Breast epithelium (tissue), 3 donors: ENCODE data around the gene XRCC2.
A peak's percentile ranks its signal among the peaks of the same experiment; 100 is the strongest.

ENCODE experiments used
- POLR2A ChIP-seq: fragments of 450-650 bp; IDR thresholded peaks from one replicate; pipeline ENCODE4 v1.6.1; 2016; ENCODE audit warnings: antibody characterized with exemption, mild to moderate bottlenecking, moderate library complexity
- TF ChIP-seq, protein P1 (sequence below), 3 donors: fragments of 450-650 bp; IDR thresholded peaks; one replicate each; pipeline ENCODE4 v1.5.1; 2016 to 2017; ENCODE audit warnings: antibody characterized with exemption in 3 of 3, mild to moderate bottlenecking in 3 of 3, moderate library complexity in 3 of 3

DNA sequence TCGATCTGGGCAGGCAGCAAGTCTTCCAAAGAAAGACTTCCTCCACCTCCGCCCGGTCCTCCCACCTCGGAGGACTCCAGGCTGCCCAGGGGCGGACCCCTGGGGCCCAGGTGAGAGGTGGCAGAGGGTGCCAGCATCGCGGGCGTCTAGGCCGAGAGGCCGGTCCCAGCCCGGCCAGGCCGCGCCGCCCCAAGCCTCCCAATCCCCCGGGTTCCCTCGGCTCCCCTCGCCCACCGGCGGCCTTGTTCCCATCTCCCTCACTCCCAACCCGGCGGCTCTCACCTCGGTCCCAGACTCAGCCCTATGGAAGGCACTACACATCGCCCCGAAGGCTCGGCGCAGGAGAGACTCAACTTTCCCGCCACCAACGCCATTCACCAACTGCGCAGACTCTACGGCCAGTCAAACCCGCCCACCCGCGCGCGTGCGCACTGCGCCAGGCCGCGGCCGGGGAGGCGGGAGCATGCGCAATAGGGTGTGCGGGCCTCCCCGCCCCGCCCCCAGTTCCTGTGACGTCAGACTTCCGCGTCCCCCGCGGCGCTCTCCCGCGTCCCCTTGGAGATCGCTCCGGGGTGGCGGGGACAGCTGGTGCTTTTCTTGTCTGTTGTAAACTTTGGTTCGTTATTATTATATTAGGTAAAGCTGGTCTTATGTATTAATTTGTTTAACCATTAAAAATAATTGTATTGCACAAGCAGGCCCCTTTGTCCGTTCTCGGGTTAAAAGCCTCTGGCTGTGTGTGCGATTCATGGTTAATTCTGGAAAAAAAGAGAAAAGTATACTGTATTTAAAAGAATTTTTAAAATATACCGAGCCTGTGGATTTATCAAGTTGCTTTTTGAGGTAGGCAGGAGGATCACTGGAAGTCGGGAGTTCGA is at the start of gene XRCC2:
- TF ChIP-seq, protein P1, sequence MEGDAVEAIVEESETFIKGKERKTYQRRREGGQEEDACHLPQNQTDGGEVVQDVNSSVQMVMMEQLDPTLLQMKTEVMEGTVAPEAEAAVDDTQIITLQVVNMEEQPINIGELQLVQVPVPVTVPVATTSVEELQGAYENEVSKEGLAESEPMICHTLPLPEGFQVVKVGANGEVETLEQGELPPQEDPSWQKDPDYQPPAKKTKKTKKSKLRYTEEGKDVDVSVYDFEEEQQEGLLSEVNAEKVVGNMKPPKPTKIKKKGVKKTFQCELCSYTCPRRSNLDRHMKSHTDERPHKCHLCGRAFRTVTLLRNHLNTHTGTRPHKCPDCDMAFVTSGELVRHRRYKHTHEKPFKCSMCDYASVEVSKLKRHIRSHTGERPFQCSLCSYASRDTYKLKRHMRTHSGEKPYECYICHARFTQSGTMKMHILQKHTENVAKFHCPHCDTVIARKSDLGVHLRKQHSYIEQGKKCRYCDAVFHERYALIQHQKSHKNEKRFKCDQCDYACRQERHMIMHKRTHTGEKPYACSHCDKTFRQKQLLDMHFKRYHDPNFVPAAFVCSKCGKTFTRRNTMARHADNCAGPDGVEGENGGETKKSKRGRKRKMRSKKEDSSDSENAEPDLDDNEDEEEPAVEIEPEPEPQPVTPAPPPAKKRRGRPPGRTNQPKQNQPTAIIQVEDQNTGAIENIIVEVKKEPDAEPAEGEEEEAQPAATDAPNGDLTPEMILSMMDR (IDR thresholded peaks at IDR 0.05) = no peak
- peak; percentile 39 for TF ChIP-seq POLR2A
